ENCODE results near the gene LEMD2. TPM values are rescaled to one million over a fixed set of nuclear protein-coding genes. Genes with fewer than 3 reads are reported as not detected.

LEMD2 gene
- total RNA-seq, 2 experiments from 2014 or later = 49.9 to 59.8 TPM

- H3K9me3 Mint-ChIP-seq (ENCODE audit: insufficient read depth) = no peaks in the 10 kb centered on the region
These were observed 28.9 kb downstream of the LEMD2 start for GRCh38 chr6:33759887-33760629.

GRCh38 chr6:33758815-33759216, 30.1 kb downstream of the LEMD2 start:
- ATAC-seq = no peak

More at GRCh38 chr6:33759887-33760629, 28.9 kb downstream of the LEMD2 start:
- DNase-seq = no peak
- Mint-ChIP-seq H3K4me1 (ENCODE audit: low read depth) (peaks cover 13% of the 10 kb centered on the region), H3K27ac (no peak overlapping the region), H3K4me3 (no peak overlapping the region), H3K27me3 (ENCODE audit: low read depth) (no peaks in the 10 kb centered on the region), H3K36me3 (ENCODE audit: low read depth) (no peaks in the 10 kb centered on the region)
- POLR2A ChIA-PET = no interaction called here
- CTCF ChIA-PET = interaction anchor here (0.7 to 5.0 kb wide), 8 partner anchors 11 to 267 kb away, joined by 3 to 40 read pairs (median 4); partner anchors contain the start of genes IP6K3 and UQCC2
- no peak for ATAC-seq

GRCh38 chr6:33757906-33758305, 31.0 kb downstream of the LEMD2 start:
- Mint-ChIP-seq H3K27ac (no peak overlapping the region), H3K27me3 (ENCODE audit: low read depth) (no peaks in the 10 kb centered on the region), H3K36me3 (ENCODE audit: low read depth) (no peaks in the 10 kb centered on the region), H3K4me3 (no peak overlapping the region), H3K9me3 (ENCODE audit: insufficient read depth) (no peaks in the 10 kb centered on the region), H3K4me1 (ENCODE audit: low read depth) (peaks cover 13% of the 10 kb centered on the region)
- CTCF ChIA-PET = interaction anchor here (1.1 to 1.7 kb wide), 2 partner anchors 14 kb away, joined by 4 to 8 read pairs; no protein-coding TSS in a partner anchor
- POLR2A ChIA-PET = interaction anchor here (1.3 kb wide), 1 partner anchor 9 kb away, joined by 3 read pairs; no protein-coding TSS in a partner anchor
- ATAC-seq = no peak
- DNase-seq = no peak

More at GRCh38 chr6:33758815-33759216, 30.1 kb downstream of the LEMD2 start:
- Mint-ChIP-seq H3K4me1 (ENCODE audit: low read depth) (peaks cover 13% of the 10 kb centered on the region), H3K9me3 (ENCODE audit: insufficient read depth) (no peaks in the 10 kb centered on the region), H3K4me3 (no peak overlapping the region), H3K27me3 (ENCODE audit: low read depth) (no peaks in the 10 kb centered on the region), H3K27ac (no peak overlapping the region), H3K36me3 (ENCODE audit: low read depth) (no peaks in the 10 kb centered on the region)
- ChIA-PET POLR2A (no interaction called here), CTCF (interaction anchor here (1.1 to 5.0 kb wide), 2 partner anchors 14 to 48 kb away, joined by 3 to 40 read pairs; partner anchors contain the start of genes IP6K3 and UQCC2)
- no peak for DNase-seq

GRCh38 chr6:33757113-33757512, 31.8 kb downstream of the LEMD2 start:
- ChIA-PET CTCF (interaction anchor here (1.1 to 1.7 kb wide), 2 partner anchors 13 to 14 kb away, joined by 4 to 8 read pairs; no protein-coding TSS in a partner anchor), POLR2A (interaction anchor here (1.3 kb wide), 1 partner anchor 10 kb away, joined by 3 read pairs; no protein-coding TSS in a partner anchor)
- ATAC-seq (no peak), DNase-seq (no peak)
- Mint-ChIP-seq H3K27ac (no peak overlapping the region), H3K4me3 (no peak overlapping the region), H3K9me3 (ENCODE audit: insufficient read depth) (no peaks in the 10 kb centered on the region), H3K27me3 (ENCODE audit: low read depth) (no peaks in the 10 kb centered on the region), H3K4me1 (ENCODE audit: low read depth) (peaks cover 10% of the 10 kb centered on the region), H3K36me3 (ENCODE audit: low read depth) (no peaks in the 10 kb centered on the region)

GRCh38 chr6:33756211-33756954, 32.5 kb downstream of the LEMD2 start:
- Mint-ChIP-seq H3K27ac (no peak overlapping the region), H3K9me3 (ENCODE audit: insufficient read depth) (no peaks in the 10 kb centered on the region), H3K4me3 (no peak overlapping the region), H3K4me1 (ENCODE audit: low read depth) (peaks cover 9% of the 10 kb centered on the region), H3K27me3 (ENCODE audit: low read depth) (no peaks in the 10 kb centered on the region), H3K36me3 (ENCODE audit: low read depth) (no peaks in the 10 kb centered on the region)
- CTCF ChIA-PET = interaction anchor here (1.7 kb wide), 1 partner anchor 12 kb away, joined by 8 read pairs; no protein-coding TSS in a partner anchor
- POLR2A ChIA-PET = no interaction called here
- DNase-seq = no peak
- ATAC-seq = no peak

GRCh38 chr6:33755070-33755869, 33.7 kb downstream of the LEMD2 start:
- no peak overlapping the region for H3K27ac Mint-ChIP-seq
- ChIA-PET CTCF (no interaction called here), POLR2A (no interaction called here)
- no peaks in the 10 kb centered on the region for H3K9me3 Mint-ChIP-seq (ENCODE audit: insufficient read depth)
- H3K36me3 Mint-ChIP-seq (ENCODE audit: low read depth) = no peaks in the 10 kb centered on the region
- no peak overlapping the region for H3K4me3 Mint-ChIP-seq
- no peak for ATAC-seq
- no peak for DNase-seq
- H3K27me3 Mint-ChIP-seq (ENCODE audit: low read depth) = no peaks in the 10 kb centered on the region
- no peaks in the 10 kb centered on the region for H3K4me1 Mint-ChIP-seq (ENCODE audit: low read depth)

- Mint-ChIP-seq H3K4me1 (ENCODE audit: low read depth) (no peaks in the 10 kb centered on the region), H3K27me3 (ENCODE audit: low read depth) (no peaks in the 10 kb centered on the region), H3K36me3 (ENCODE audit: low read depth) (no peaks in the 10 kb centered on the region), H3K4me3 (no peak overlapping the region), H3K27ac (no peak overlapping the region), H3K9me3 (ENCODE audit: insufficient read depth) (no peaks in the 10 kb centered on the region)
- ChIA-PET POLR2A (no interaction called here), CTCF (interaction anchor here (1.5 kb wide), 1 partner anchor 13 kb away, joined by 3 read pairs; no protein-coding TSS in a partner anchor)
- no peak for DNase-seq
- ATAC-seq = no peak
These were observed 34.7 kb downstream of the LEMD2 start for GRCh38 chr6:33754222-33754621.

- H3K9me3 Mint-ChIP-seq (ENCODE audit: insufficient read depth) = no peaks in the 10 kb centered on the region
- ChIA-PET CTCF (no interaction called here), POLR2A (no interaction called here)
- H3K27me3 Mint-ChIP-seq (ENCODE audit: low read depth) = no peaks in the 10 kb centered on the region
- DNase-seq (no peak), ATAC-seq (no peak)
- H3K4me3 Mint-ChIP-seq = no peak overlapping the region
- no peak overlapping the region for H3K27ac Mint-ChIP-seq
- no peaks in the 10 kb centered on the region for H3K36me3 Mint-ChIP-seq (ENCODE audit: low read depth)
- H3K4me1 Mint-ChIP-seq (ENCODE audit: low read depth) = no peaks in the 10 kb centered on the region
These were observed 36.3 kb downstream of the LEMD2 start for GRCh38 chr6:33752646-33753015.

- H3K9me3 Mint-ChIP-seq (ENCODE audit: insufficient read depth) = no peaks in the 10 kb centered on the region
- no peaks in the 10 kb centered on the region for H3K4me1 Mint-ChIP-seq (ENCODE audit: low read depth)
- DNase-seq (no peak), ATAC-seq (no peak)
- ChIA-PET POLR2A (no interaction called here), CTCF (no interaction called here)
- H3K36me3 Mint-ChIP-seq (ENCODE audit: low read depth) = no peaks in the 10 kb centered on the region
- no peak overlapping the region for H3K27ac Mint-ChIP-seq
- no peaks in the 10 kb centered on the region for H3K27me3 Mint-ChIP-seq (ENCODE audit: low read depth)
- no peak overlapping the region for H3K4me3 Mint-ChIP-seq
These were observed 36.9 kb downstream of the LEMD2 start for GRCh38 chr6:33751771-33752645.

GRCh38 chr6:33750244-33750991, 38.5 kb downstream of the LEMD2 start:
- Mint-ChIP-seq H3K9me3 (ENCODE audit: insufficient read depth) (no peaks in the 10 kb centered on the region), H3K4me1 (ENCODE audit: low read depth) (no peaks in the 10 kb centered on the region), H3K4me3 (no peak overlapping the region), H3K36me3 (ENCODE audit: low read depth) (no peaks in the 10 kb centered on the region), H3K27ac (no peak overlapping the region), H3K27me3 (ENCODE audit: low read depth) (no peaks in the 10 kb centered on the region)
- DNase-seq (no peak), ATAC-seq (no peak)
- CTCF ChIA-PET = interaction anchor here (1.0 kb wide), 2 partner anchors 21 to 39 kb away, joined by 3 read pairs; partner anchors contain the start of gene UQCC2
- POLR2A ChIA-PET = no interaction called here
